Occipital lobe (tissue), 2 donors: ENCODE data around the gene SPIN2A. TPM values are rescaled to one million over a fixed set of nuclear protein-coding genes. Genes with fewer than 3 reads are reported as not detected.
"Not testable (repeated sequence)": the region's sequence is repeated elsewhere in the genome, so short reads cannot be mapped to it uniquely, and the experiment has no call there.

ENCODE experiments used
- DNase-seq: peaks from one replicate; lab custom pipeline; 2025; lab: John Stamatoyannopoulos, UW
- total RNA-seq: library from RNA; depleted of rRNA; stranded (reverse); fragments of >200 nt; gene quantifications from one replicate; pipeline ENCODE4 v1.2.3, GENCODE V29; 2014

The SPIN2A gene
- total RNA-seq, 1 donor from 2014 or later = 3.3 TPM

DNA sequence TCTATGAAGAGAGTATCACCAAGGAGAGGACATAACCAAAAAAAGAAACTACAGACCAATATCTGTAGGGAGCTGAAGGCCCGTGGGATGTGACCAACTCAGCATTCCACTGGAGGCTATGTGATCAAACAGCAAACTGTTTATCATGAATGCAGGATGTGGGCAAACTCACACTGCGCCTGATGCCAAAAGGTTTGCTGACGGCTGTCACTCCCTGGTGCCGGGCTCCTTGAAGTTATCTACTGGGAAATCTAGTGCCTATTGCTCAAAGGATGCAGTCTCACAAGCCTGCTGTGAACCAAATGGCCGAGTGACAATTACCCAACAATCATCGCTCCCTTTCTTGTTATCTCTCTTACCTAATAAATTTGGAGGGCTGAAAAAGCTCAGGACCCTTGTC lies 34.3 kb downstream of the SPIN2A start:
- DNase-seq = not testable (repeated sequence)

Other genes with a start within 250 kb of the SPIN2A start
- gene SPIN3, start 141.9 kb downstream of the SPIN2A start, total RNA-seq = 38.5 TPM
- 7.3 TPM for gene SPIN2B, start 15.8 kb downstream of the SPIN2A start, total RNA-seq
- 1.2 TPM for gene FAAH2, start 149.3 kb upstream of the SPIN2A start, total RNA-seq